Activated CD4-positive, alpha-beta memory T cell treated with anti-CD3 and anti-CD28 coated beads for 36 hours (primary cell): ENCODE results near the gene MASTL. TPM values are rescaled to one million over a fixed set of nuclear protein-coding genes. Genes with fewer than 3 reads are reported as not detected.
A peak's percentile ranks its signal among the peaks of the same experiment; 100 is the strongest.
"Not testable (repeated sequence)": the region's sequence is repeated elsewhere in the genome, so short reads cannot be mapped to it uniquely, and the experiment has no call there.

Source experiments
- CTCF ChIA-PET: fragments of 350-600 bp; sonication (Branson Sonifier 250); formaldehyde crosslinking; loops from one replicate; lab custom pipeline; 2021; ENCODE audit warnings: antibody characterized with exemption, inconsistent platforms; lab: Charles Lee
- POLR2A ChIA-PET: fragments of 350-600 bp; sonication (Branson Sonifier 250); formaldehyde crosslinking; loops from one replicate; lab custom pipeline; 2021; ENCODE audit warnings: antibody characterized with exemption; lab: Charles Lee
- DNase-seq: peaks from one replicate; pipeline ENCODE4 v3.0.0-alpha.2; 2020
- H3K27ac Mint-ChIP-seq: one replicate; pipeline ENCODE4 v1.8.0; 2021; ENCODE audit warnings: mixed read lengths
- H3K27me3 Mint-ChIP-seq: one replicate; pipeline ENCODE4 v1.8.0; 2021; ENCODE audit warnings: mixed read lengths
- H3K36me3 Mint-ChIP-seq: one replicate; pipeline ENCODE4 v1.8.0; 2021; ENCODE audit warnings: mixed read lengths
- H3K4me1 Mint-ChIP-seq: one replicate; pipeline ENCODE4 v1.8.0; 2021; ENCODE audit warnings: low read depth, mixed read lengths
- H3K4me3 Mint-ChIP-seq: one replicate; pipeline ENCODE4 v1.8.0; 2021; ENCODE audit warnings: mild to moderate bottlenecking, mixed read lengths
- H3K9me3 Mint-ChIP-seq: one replicate; pipeline ENCODE4 v1.8.0; 2021; ENCODE audit warnings: mixed read lengths
- intact Hi-C: fragments of 100-400 bp; cut with micrococcal nuclease; formaldehyde crosslinking; loops from one replicate; pipeline ENCODE4 v1.15.1; 2023
- total RNA-seq, 2 experiments: library from RNA; stranded (reverse); gene quantifications; one replicate each; pipeline ENCODE4 v1.2.3, GENCODE V29; 2021

Gene MASTL
- total RNA-seq, 2 experiments from 2014 or later, result 44.2 to 50.4 TPM

DNA sequence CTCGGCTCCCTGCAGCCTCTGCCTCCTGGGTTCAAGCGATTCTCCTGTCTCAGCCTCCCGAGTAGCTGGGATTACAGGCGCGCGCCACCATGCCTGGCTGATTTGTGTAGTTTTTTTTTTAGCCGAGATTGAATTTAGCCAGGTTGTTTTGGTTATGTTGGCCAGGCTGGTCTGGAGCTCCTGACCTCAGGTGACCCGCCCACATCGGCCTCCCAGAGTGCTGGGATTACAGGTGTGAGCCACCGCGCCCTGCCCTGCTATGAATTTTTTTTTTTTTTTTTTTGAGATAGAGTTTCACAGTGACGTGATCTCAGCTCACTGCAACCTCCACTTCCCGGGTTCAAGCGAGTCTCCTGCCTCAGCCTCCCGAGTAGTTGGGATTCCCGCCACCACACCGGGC lies 1.4 kb downstream of the MASTL start:
- Mint-ChIP-seq H3K4me3 (peak overlapping the region; percentile 97), H3K4me1 (peaks cover 28% of the 10 kb centered on the region), H3K36me3 (peaks cover 60% of the 10 kb centered on the region), H3K27ac (peak overlapping the region; percentile 100)
- H3K27me3 Mint-ChIP-seq, H3K9me3 Mint-ChIP-seq: not testable (repeated sequence)
- ChIA-PET CTCF (interaction anchor here (0.7 to 1.1 kb wide), 3 partner anchors 41 to 96 kb away, joined by 3 read pairs; no protein-coding TSS in a partner anchor), POLR2A (interaction anchor here (0.6 to 4.3 kb wide), 4 partner anchors 10 to 95 kb away, joined by 3 to 30 read pairs (median 19); partner anchors contain the start of gene ANKRD26)
- DNase-seq, result peak; percentile 11
- intact Hi-C loops, result loop anchor here (5.0 to 10.0 kb wide), 4 partner anchors 672 to 1178 kb away; no protein-coding TSS in a partner anchor

GRCh38 chr10:27157150-27157549 lies 2.0 kb downstream of the MASTL start:
- Mint-ChIP-seq H3K27ac (peak overlapping the region; percentile 83), H3K36me3 (peaks cover 63% of the 10 kb centered on the region), H3K9me3 (no peaks in the 10 kb centered on the region), H3K4me1 (peaks cover 25% of the 10 kb centered on the region), H3K27me3 (no peaks in the 10 kb centered on the region), H3K4me3 (peak overlapping the region; percentile 97)
- DNase-seq, result no peak
- CTCF ChIA-PET, result interaction anchor here (0.7 to 1.1 kb wide), 2 partner anchors 41 to 96 kb away, joined by 3 read pairs; no protein-coding TSS in a partner anchor
- intact Hi-C loops, result loop anchor here (5.0 to 10.0 kb wide), 4 partner anchors 672 to 1178 kb away; no protein-coding TSS in a partner anchor
- POLR2A ChIA-PET, result interaction anchor here (3.7 kb wide), 1 partner anchor 86 kb away, joined by 30 read pairs; no protein-coding TSS in a partner anchor

DNA sequence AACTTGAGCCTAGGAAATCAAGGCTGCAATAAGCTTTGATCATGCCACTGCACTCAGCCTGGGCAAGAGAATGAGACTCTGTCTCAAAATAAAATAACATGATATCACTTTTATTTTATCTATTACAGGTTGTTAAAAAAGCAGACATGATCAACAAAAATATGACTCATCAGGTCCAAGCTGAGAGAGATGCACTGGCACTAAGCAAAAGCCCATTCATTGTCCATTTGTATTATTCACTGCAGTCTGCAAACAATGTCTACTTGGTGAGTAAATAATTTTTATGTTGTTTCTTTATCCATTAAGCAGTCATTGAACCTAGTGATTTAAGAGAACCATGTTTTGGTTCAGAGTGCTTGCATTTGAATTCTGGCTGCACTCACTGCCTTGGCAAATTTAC lies 3.3 kb downstream of the MASTL start:
- H3K36me3 Mint-ChIP-seq, result peaks cover 59% of the 10 kb centered on the region
- intact Hi-C loops, result loop anchor here (5.0 to 10.0 kb wide), 4 partner anchors 674 to 1176 kb away; no protein-coding TSS in a partner anchor
- H3K4me3 Mint-ChIP-seq, result no peak overlapping the region
- H3K9me3 Mint-ChIP-seq, result no peaks in the 10 kb centered on the region
- no peaks in the 10 kb centered on the region for H3K27me3 Mint-ChIP-seq
- DNase-seq, result no peak
- ChIA-PET POLR2A (no interaction called here), CTCF (no interaction called here)
- no peak overlapping the region for H3K27ac Mint-ChIP-seq
- H3K4me1 Mint-ChIP-seq, result peaks cover 16% of the 10 kb centered on the region

DNA sequence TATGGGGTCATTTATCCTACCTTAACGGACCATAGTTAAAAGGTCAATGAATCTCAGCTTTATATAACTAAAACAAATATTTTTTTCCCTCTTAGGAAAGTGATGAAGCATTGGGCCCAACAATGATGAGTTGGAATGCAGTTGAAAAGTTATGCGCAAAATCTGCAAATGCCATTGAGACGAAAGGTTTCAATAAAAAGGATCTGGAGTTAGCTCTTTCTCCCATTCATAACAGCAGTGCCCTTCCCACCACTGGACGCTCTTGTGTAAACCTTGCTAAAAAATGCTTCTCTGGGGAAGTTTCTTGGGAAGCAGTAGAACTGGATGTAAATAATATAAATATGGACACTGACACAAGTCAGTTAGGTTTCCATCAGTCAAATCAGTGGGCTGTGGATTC lies 14.7 kb downstream of the MASTL start:
- Mint-ChIP-seq H3K4me3 (no peak overlapping the region), H3K27me3 (no peaks in the 10 kb centered on the region), H3K9me3 (no peaks in the 10 kb centered on the region), H3K36me3 (peaks cover 40% of the 10 kb centered on the region), H3K4me1 (peaks cover 6% of the 10 kb centered on the region), H3K27ac (no peak overlapping the region)
- intact Hi-C loops, result no loop called here
- DNase-seq, result no peak
- CTCF ChIA-PET, result interaction anchor here (0.8 kb wide), 1 partner anchor 54 kb away, joined by 3 read pairs; no protein-coding TSS in a partner anchor
- POLR2A ChIA-PET, result no interaction called here

- Mint-ChIP-seq H3K36me3 (peaks cover 19% of the 10 kb centered on the region), H3K4me1 (no peaks in the 10 kb centered on the region), H3K9me3 (no peaks in the 10 kb centered on the region), H3K27me3 (no peaks in the 10 kb centered on the region), H3K27ac (no peak overlapping the region), H3K4me3 (no peak overlapping the region)
- ChIA-PET POLR2A (interaction anchor here (0.6 kb wide), 1 partner anchor 598 kb away, joined by 4 read pairs; no protein-coding TSS in a partner anchor), CTCF (interaction anchor here (1.0 kb wide), 1 partner anchor 36 kb away, joined by 7 read pairs; no protein-coding TSS in a partner anchor)
- intact Hi-C loops, result no loop called here
- DNase-seq, result no peak
Measured at GRCh38 chr10:27188259-27188658, 33.1 kb downstream of the MASTL start.

DNA sequence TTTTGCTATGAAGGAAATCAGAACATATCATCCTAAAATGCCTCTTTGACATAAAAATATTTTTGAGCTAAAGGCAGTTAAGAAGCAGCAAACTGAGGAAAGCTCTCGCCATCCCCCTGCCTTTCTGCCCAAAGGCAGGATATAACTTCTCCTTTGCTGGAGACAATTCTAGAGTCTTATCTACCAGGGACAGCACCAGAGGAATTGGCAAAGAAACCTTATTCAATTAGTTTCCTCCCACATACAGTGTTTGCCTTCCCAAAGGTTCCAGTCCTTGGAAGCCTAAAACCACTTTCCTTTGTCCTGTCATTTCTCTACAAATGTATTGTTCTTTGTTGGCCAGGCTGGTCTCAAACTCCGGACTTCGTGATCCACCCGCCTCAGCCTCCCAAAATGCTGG lies 33.7 kb downstream of the MASTL start:
- DNase-seq, result no peak
- CTCF ChIA-PET, result interaction anchor here (1.0 kb wide), 1 partner anchor 36 kb away, joined by 7 read pairs; no protein-coding TSS in a partner anchor
- peaks cover 18% of the 10 kb centered on the region for H3K36me3 Mint-ChIP-seq
- POLR2A ChIA-PET, result no interaction called here
- H3K9me3 Mint-ChIP-seq, result no peaks in the 10 kb centered on the region
- H3K4me3 Mint-ChIP-seq, result no peak overlapping the region
- no peaks in the 10 kb centered on the region for H3K27me3 Mint-ChIP-seq
- intact Hi-C loops, result no loop called here
- H3K4me1 Mint-ChIP-seq, result no peaks in the 10 kb centered on the region
- H3K27ac Mint-ChIP-seq, result no peak overlapping the region

DNA sequence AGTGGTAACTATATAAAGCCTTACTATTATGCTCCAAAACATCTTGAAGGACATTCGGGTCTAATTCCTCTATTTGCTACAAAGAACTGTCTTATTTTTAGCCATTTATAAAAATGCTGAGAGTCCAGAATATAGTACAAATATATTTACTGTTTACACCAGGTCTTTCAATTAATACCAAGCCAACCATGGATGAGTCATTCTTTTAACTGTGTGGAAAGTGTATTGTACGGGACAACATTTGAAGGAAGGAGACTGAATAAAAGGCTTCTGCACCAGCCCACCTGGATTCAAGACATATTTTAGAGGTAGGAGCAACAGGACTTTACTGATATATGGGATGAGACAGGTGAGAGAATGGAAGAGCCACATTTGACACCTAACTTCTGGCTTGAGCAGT lies 35.4 kb downstream of the MASTL start:
- no peak for DNase-seq
- H3K36me3 Mint-ChIP-seq, result peaks cover 7% of the 10 kb centered on the region
- ChIA-PET CTCF (no interaction called here), POLR2A (no interaction called here)
- no peak overlapping the region for H3K27ac Mint-ChIP-seq
- no peaks in the 10 kb centered on the region for H3K27me3 Mint-ChIP-seq
- intact Hi-C loops, result no loop called here
- no peaks in the 10 kb centered on the region for H3K4me1 Mint-ChIP-seq
- no peak overlapping the region for H3K4me3 Mint-ChIP-seq
- no peaks in the 10 kb centered on the region for H3K9me3 Mint-ChIP-seq

DNA sequence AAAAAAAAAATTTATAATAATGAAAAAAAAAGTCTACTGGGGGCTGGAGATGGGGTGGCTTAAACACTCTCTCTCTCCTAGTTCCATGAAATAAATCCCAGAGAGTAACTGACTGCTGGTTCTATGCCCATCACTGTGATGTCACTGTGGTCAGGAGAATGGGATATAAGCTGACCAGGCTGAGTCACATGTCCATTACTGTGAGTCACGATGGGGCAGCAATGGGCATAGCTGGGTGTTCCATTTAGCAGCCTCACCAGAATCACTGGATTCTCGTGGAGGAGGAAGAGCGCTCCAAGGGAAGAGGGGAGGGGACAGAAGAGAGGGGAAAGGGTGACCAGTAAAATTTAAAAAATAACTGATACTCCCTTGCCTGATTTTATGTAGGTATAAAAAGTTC lies 37.1 kb downstream of the MASTL start:
- intact Hi-C loops, result no loop called here
- H3K36me3 Mint-ChIP-seq, result no peaks in the 10 kb centered on the region
- H3K9me3 Mint-ChIP-seq, result no peaks in the 10 kb centered on the region
- no peaks in the 10 kb centered on the region for H3K27me3 Mint-ChIP-seq
- H3K4me3 Mint-ChIP-seq, result no peak overlapping the region
- DNase-seq, result no peak
- no peaks in the 10 kb centered on the region for H3K4me1 Mint-ChIP-seq
- no peak overlapping the region for H3K27ac Mint-ChIP-seq
- ChIA-PET POLR2A (no interaction called here), CTCF (interaction anchor here (0.5 kb wide), 1 partner anchor 1916 kb away, joined by 3 read pairs; no protein-coding TSS in a partner anchor)

- POLR2A ChIA-PET, result no interaction called here
- H3K36me3 Mint-ChIP-seq, result peaks cover 16% of the 10 kb centered on the region
- H3K9me3 Mint-ChIP-seq, result no peaks in the 10 kb centered on the region
- DNase-seq, result no peak
- H3K4me3 Mint-ChIP-seq, result no peak overlapping the region
- no peaks in the 10 kb centered on the region for H3K4me1 Mint-ChIP-seq
- H3K27me3 Mint-ChIP-seq, result no peaks in the 10 kb centered on the region
- CTCF ChIA-PET, result interaction anchor here (1.2 kb wide), 1 partner anchor 26 kb away, joined by 3 read pairs; no protein-coding TSS in a partner anchor
- intact Hi-C loops, result no loop called here
- H3K27ac Mint-ChIP-seq, result peak overlapping the region; percentile 5
Measured at GRCh38 chr10:27197980-27198620, 42.9 kb downstream of the MASTL start.

- DNase-seq, result no peak
- Mint-ChIP-seq H3K9me3 (no peaks in the 10 kb centered on the region), H3K4me1 (no peaks in the 10 kb centered on the region), H3K36me3 (peaks cover 16% of the 10 kb centered on the region), H3K4me3 (no peak overlapping the region), H3K27ac (no peak overlapping the region), H3K27me3 (no peaks in the 10 kb centered on the region)
- CTCF ChIA-PET, result no interaction called here
- POLR2A ChIA-PET, result no interaction called here
- intact Hi-C loops, result no loop called here
Measured at GRCh38 chr10:27203806-27204205, 48.7 kb downstream of the MASTL start.

GRCh38 chr10:27207350-27207749 lies 52.2 kb downstream of the MASTL start:
- ChIA-PET POLR2A (no interaction called here), CTCF (interaction anchor here (1.9 kb wide), 1 partner anchor 16 kb away, joined by 7 read pairs; no protein-coding TSS in a partner anchor)
- no peak overlapping the region for H3K4me3 Mint-ChIP-seq
- no peak overlapping the region for H3K27ac Mint-ChIP-seq
- DNase-seq, result no peak
- no peaks in the 10 kb centered on the region for H3K27me3 Mint-ChIP-seq
- intact Hi-C loops, result no loop called here
- H3K4me1 Mint-ChIP-seq, result no peaks in the 10 kb centered on the region
- H3K36me3 Mint-ChIP-seq, result peaks cover 18% of the 10 kb centered on the region
- no peaks in the 10 kb centered on the region for H3K9me3 Mint-ChIP-seq

DNA sequence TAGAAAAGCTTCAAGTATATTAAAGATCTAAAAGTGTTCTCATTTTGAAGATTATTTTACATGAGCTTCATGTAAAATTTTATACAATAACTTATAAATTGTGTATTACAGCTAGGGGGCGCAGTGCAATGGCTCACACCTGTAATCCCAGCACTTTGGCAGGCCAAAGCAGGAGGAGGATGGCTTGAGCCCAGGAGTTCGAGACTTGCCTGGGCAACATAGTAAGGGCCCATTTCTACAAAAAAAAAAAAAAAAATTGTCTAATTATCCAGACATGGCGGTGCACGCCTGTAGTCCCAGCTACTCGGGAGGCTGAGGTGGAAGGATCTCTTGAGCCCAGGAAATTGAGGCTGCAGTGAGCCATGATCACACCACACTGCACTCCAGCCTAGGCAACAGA lies 68.8 kb downstream of the MASTL start:
- Mint-ChIP-seq H3K4me3 (no peak overlapping the region), H3K36me3 (peaks cover 20% of the 10 kb centered on the region), H3K27me3 (no peaks in the 10 kb centered on the region), H3K4me1 (peaks cover 17% of the 10 kb centered on the region), H3K9me3 (no peaks in the 10 kb centered on the region), H3K27ac (no peak overlapping the region)
- ChIA-PET POLR2A (no interaction called here), CTCF (interaction anchor here (0.6 to 2.1 kb wide), 42 partner anchors 8 to 502 kb away, joined by 3 to 24 read pairs (median 5); partner anchors contain the start of gene YME1L1)
- intact Hi-C loops, result loop anchor here (1.0 to 2.0 kb wide), 3 partner anchors 17 to 137 kb away; partner anchors contain the start of gene ACBD5
- DNase-seq, result peak; percentile 48
